ENCODE data around the gene HGFAC.
A peak's percentile ranks its signal among the peaks of the same experiment; 100 is the strongest.

Gene HGFAC

DNA sequence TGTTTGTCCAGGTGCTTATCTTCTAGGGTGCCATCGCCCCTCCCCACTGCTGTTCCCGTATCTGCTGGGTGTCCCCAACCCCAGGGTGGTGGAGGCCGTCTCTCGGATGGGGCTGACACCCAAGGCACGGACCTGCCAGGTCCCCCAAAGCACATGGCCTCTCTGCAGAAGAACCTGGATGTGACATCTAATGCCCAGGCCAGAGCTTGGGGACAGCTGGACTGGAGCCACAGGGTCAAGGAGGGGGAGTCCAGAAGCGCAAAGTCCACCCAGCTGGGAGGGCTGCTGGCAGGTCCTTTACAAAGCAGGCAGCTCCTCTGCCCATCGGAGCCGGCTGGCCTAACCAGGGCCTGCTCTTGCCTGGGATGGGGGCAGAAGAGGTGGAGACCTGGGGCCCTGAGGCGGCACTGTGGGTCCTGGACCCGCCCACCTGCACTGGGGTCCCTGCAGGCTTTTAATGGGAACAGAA is 20.6 kb downstream of the HGFAC start:
- peak overlapping the region; percentile 73 for H3K27ac ChIP-seq
- TF ChIP-seq, protein P1, sequence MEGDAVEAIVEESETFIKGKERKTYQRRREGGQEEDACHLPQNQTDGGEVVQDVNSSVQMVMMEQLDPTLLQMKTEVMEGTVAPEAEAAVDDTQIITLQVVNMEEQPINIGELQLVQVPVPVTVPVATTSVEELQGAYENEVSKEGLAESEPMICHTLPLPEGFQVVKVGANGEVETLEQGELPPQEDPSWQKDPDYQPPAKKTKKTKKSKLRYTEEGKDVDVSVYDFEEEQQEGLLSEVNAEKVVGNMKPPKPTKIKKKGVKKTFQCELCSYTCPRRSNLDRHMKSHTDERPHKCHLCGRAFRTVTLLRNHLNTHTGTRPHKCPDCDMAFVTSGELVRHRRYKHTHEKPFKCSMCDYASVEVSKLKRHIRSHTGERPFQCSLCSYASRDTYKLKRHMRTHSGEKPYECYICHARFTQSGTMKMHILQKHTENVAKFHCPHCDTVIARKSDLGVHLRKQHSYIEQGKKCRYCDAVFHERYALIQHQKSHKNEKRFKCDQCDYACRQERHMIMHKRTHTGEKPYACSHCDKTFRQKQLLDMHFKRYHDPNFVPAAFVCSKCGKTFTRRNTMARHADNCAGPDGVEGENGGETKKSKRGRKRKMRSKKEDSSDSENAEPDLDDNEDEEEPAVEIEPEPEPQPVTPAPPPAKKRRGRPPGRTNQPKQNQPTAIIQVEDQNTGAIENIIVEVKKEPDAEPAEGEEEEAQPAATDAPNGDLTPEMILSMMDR (conservative IDR thresholded peaks at IDR 0.05) = no peak

GRCh38 chr4:3462790-3463415 is 21.1 kb downstream of the HGFAC start, which contains the start of gene DOK7:
Gene DOK7 (plus strand): TSS chr4:3463306. CDS start chr4:3463376, 70 bp downstream.
- peak within 1 kb of the TSS; percentile 73 for H3K27ac ChIP-seq
- TF ChIP-seq, protein P1 (conservative IDR thresholded peaks at IDR 0.05) = no peak

GRCh38 chr4:3463556-3464348 is 22.0 kb downstream of the HGFAC start:
- TF ChIP-seq, protein P1 (conservative IDR thresholded peaks at IDR 0.05) = no peak
- H3K27ac ChIP-seq = peak overlapping the region; percentile 73; the same call in 1 of the 2 replicates

DNA sequence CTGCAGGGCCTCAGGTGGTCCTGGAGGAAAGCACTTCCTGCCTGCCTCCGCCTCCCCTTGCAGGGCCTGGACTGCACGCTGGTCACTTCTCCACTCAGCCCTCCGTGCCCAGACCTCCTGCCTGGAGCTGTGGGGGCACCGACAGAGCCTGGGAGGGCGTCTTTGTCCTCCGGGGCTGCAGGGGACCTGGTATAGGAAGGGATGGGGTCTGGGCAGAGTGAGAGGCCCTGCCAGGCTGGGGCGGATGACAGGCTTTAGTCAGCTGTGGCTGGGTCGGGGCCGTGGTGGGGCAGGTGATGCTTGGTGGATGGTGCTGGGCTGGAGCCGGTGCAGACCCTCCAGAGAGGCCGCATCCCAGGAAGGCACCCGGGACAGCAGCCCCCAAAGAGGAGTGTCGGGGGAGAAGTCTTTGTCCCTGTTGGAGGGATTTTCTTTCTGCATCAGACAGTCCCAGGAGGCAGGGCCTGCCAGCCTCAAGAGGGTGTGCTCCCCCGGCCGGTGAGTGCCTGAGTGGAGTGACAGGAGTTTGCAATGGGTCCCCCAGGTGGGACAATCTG is 22.7 kb downstream of the HGFAC start:
- H3K27ac ChIP-seq = no peak overlapping the region
- TF ChIP-seq, protein P1 (conservative IDR thresholded peaks at IDR 0.05) = no peak

DNA sequence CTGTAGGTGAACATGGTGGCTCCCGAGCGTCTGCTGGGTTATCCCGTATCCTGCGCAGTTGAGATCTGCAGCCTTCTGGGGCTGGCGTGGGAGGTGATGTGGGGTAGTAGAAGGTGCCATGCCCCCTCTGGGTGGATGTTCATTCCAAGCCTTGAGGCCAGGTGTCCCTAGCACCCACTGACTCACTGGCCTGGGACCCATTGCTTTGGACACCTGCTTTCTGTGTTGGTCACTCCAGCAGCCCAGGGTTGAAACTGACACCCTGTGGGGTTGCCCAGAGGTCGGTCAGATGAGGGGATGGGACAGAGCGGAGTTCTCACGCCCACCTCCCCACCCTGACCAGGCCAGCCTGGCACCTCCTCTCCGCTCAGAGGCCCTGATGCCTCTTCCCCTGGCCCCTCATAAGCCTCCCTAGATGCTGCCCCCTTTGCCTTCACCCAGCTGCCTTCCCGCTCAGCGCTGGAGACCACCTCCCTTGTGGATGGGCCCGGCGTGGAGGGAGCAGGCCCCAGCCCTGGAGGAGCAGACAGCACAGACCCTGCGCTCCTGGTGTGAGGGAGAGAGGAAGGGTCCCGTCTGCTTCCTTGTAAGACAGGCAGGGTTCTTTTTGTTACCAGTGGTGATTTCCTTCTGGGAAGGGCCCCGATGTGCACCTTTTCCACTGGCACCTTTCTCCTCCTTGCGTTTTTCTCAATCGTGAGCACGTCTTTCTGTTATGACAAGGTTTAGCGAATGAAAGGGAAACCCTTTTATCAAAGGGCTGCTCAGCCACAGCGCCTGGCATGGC is 23.3 kb downstream of the HGFAC start:
- TF ChIP-seq, protein P1 (conservative IDR thresholded peaks at IDR 0.05) = no peak

DNA sequence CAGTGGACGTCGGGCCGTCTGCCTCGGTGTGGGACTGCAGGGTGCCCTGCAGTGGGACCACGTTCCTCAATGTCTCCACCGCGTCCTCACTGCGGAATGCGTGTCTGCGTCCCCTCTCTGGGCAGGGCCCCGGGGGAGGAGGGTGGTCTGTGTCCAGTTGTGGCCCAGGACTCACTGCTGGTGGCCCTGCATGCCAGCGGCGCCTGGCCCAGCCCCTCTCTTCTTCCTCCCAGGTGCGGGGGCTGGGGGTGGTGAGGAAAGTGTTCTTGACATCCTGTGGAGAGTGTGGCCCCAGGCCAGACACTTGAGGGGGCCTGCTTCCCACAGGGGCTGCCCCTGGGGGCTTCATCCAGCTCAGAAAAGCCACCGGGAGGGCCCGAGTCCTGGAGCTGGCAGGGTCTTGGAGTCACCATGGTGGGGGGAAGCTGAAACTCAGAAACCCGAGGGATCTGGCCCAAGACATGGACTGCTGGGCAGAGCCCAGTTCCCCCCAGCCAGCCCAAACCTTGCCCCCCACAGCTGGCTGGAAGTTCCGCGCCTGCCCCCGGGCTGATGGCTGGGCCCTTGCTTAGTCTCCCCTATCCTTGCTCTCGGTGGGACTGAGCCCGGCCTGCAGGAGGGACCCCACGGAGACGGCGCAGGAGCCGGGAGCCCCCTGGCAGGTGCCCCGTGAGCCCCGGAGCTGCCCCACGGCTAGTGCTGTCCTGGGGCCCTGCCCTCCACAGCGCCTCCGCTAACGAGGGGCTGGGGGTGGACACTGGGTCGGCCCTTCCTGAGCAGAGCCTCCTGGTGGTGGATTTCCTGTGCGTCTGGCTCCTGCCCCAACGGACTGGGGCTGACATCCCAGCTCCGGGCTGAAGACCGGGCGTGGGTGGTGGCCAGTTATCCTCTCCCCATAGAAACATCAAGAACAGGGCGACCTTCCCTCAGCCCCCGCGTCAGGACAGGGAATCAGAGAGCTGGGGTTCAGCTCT is 24.2 kb downstream of the HGFAC start:
- TF ChIP-seq, protein P1 (conservative IDR thresholded peaks at IDR 0.05) = no peak; the same call in 1 of the 2 replicates

More for the DNA sequence above, 23.3 kb downstream of the HGFAC start:
- H3K27ac ChIP-seq = no peak overlapping the region

More for the DNA sequence above, 24.2 kb downstream of the HGFAC start:
- no peak overlapping the region for H3K27ac ChIP-seq
